GM12878 (cell line): ENCODE results near the gene DYNLT3. TPM values are rescaled to one million over a fixed set of nuclear protein-coding genes. Genes with fewer than 3 reads are reported as not detected.

Experiments
- ATAC-seq: fragments of 200-7000 bp; cut with Tn5 transposase; 3 replicates; pipeline ENCODE4 v1.9.1; 2020; ENCODE audit warnings: mild to moderate bottlenecking, moderate library complexity
- BruUV-seq: library from RNA; stranded (reverse); fragments of 400-500 nt; replicated peaks from 2 replicates; lab custom pipeline; 2021; lab: Mats Ljungman, UMichigan
- CTCF ChIA-PET: fragments of 300-600 bp; sonication (Branson Sonifier 250); formaldehyde crosslinking; extraction: SDS; loops from one replicate; lab custom pipeline; 2021; ENCODE audit warnings: inconsistent platforms; lab: Yijun Ruan, JAX
- POLR2A ChIA-PET: fragments of 350-600 bp; formaldehyde crosslinking; extraction: SDS; loops from one replicate; lab custom pipeline; 2021; ENCODE audit warnings: inconsistent platforms; lab: Charles Lee
- RAD21 ChIA-PET: fragments of 300-600 bp; sonication (Branson Sonifier 250); formaldehyde crosslinking; loops from one replicate; lab custom pipeline; 2023; ENCODE audit warnings: antibody characterized with exemption; ENCODE audit not compliant: unreplicated experiment; lab: Charles Lee
- SMC1A ChIA-PET: fragments of 300-600 bp; sonication (Branson Sonifier 250); formaldehyde crosslinking; loops from one replicate; lab custom pipeline; 2023; ENCODE audit not compliant: unreplicated experiment, uncharacterized antibody; lab: Charles Lee
- DNase-seq: peaks from one replicate; pipeline ENCODE4 v3.0.0-alpha.2; 2011; ENCODE audit warnings: low read depth, low spot score
- FAIRE-seq: peaks from 3 replicates; lab custom pipeline; 2011; peaks lifted over from hg19 to GRCh38; lab: Jason Lieb, UNC
- H2AFZ ChIP-seq: 2 replicates; pipeline ENCODE4 v1.6.0; 2011; ENCODE audit warnings: low read depth, low read length, control low read depth; ENCODE audit not compliant: control insufficient read depth
- H3K27ac ChIP-seq: 2 replicates; pipeline ENCODE4 v1.5.1; 2011; ENCODE audit warnings: control low read depth; ENCODE audit not compliant: control insufficient read depth, insufficient read depth
- H3K27me3 ChIP-seq, 2 experiments: replicated peaks in 1 of 2; 2 replicates each; pipeline versions ENCODE4 v1.6.0 to v1.6.1; 2011; ENCODE audit warnings: low read length in 1 of 2; ENCODE audit not compliant: control insufficient read depth in 2 of 2, insufficient read depth in 2 of 2
- H3K36me3 ChIP-seq, 2 experiments: 2 replicates each; pipeline ENCODE4 v1.5.1; 2011; ENCODE audit warnings: low read length in 1 of 2; ENCODE audit not compliant: control insufficient read depth in 2 of 2, insufficient read depth in 2 of 2
- H3K4me1 ChIP-seq: 2 replicates; pipeline ENCODE4 v1.6.1; 2011; ENCODE audit warnings: mild to moderate bottlenecking, low read length, moderate library complexity, mixed read lengths; ENCODE audit not compliant: control insufficient read depth, insufficient read depth
- H3K4me2 ChIP-seq: 2 replicates; pipeline ENCODE4 v1.6.0; 2011; ENCODE audit warnings: control low read depth; ENCODE audit not compliant: control insufficient read depth, insufficient read depth
- H3K4me3 ChIP-seq: fragments of 200-600 bp; sonication (generic); 2 replicates; pipeline ENCODE4 v1.5.1; 2016
- H3K79me2 ChIP-seq: 2 replicates; pipeline ENCODE4 v1.6.0; 2011; ENCODE audit warnings: low read length; ENCODE audit not compliant: control insufficient read depth, insufficient read depth
- H3K9ac ChIP-seq: 2 replicates; pipeline ENCODE4 v1.8.0; 2011; ENCODE audit warnings: low read length, control low read depth, mixed read lengths; ENCODE audit not compliant: control insufficient read depth, insufficient read depth
- H3K9me3 ChIP-seq: replicated peaks from 3 replicates; pipeline ENCODE4 v1.5.1; 2011; ENCODE audit warnings: mild to moderate bottlenecking, low read length; ENCODE audit not compliant: control insufficient read depth, insufficient read depth
- H4K20me1 ChIP-seq: 2 replicates; pipeline ENCODE4 v1.6.0; 2011; ENCODE audit not compliant: control insufficient read depth, insufficient read depth
- HDAC2 ChIP-seq: fragments of 200-600 bp; sonication (generic); IDR thresholded peaks from 2 replicates; pipeline ENCODE4 v1.6.1; 2017
- SPI1 ChIP-seq: IDR thresholded peaks from 2 replicates; pipeline ENCODE4 v1.6.1; 2011; ENCODE audit warnings: low read depth, mild to moderate bottlenecking, low read length, moderate library complexity, borderline replicate concordance; ENCODE audit not compliant: insufficient read depth
- TCF3 ChIP-seq: IDR thresholded peaks from 2 replicates; pipeline ENCODE4 v1.6.1; 2012; ENCODE audit warnings: low read depth, mild to moderate bottlenecking, low read length, borderline replicate concordance; ENCODE audit not compliant: insufficient read depth
- YBX1 ChIP-seq: fragments of 450-650 bp; IDR thresholded peaks from 2 replicates; pipeline ENCODE4 v1.6.1; 2016; ENCODE audit warnings: antibody characterized with exemption
- ZNF217 ChIP-seq: fragments of 450-650 bp; IDR thresholded peaks from 2 replicates; pipeline ENCODE4 v1.6.1; 2017; ENCODE audit warnings: antibody characterized with exemption, mild to moderate bottlenecking
- ZNF384 ChIP-seq: IDR thresholded peaks from 2 replicates; pipeline ENCODE4 v1.6.1; 2012; ENCODE audit warnings: low read depth, mild to moderate bottlenecking, low read length, improper control_type of control experiment, borderline replicate concordance
- WGBS: methylation state at CpG from one replicate; pipeline ENCODE4 v1.1.6; 2016; ENCODE audit warnings: low lambda C conversion rate; ENCODE audit not compliant: insufficient replicate concordance, insufficient coverage; ENCODE audit errors: missing lambda C conversion rate; 5-methylcytosine and 5-hydroxymethylcytosine counted together
- in situ Hi-C: fragments of 300-500 bp; cut with MboI; formaldehyde crosslinking; loops from 9 replicates; pipeline ENCODE4 v1.14.3; 2018; ENCODE audit warnings: mixed read lengths
- intact Hi-C: fragments of 100-400 bp; cut with micrococcal nuclease; formaldehyde crosslinking; loops from one replicate; pipeline ENCODE4 v1.14.2; 2022; ENCODE audit not compliant: unreplicated experiment
- polyA plus RNA-seq, 11 experiments: library from polyadenylated mRNA; depleted of rRNA in 4 of 11; unstranded in 6 of 11; stranded (reverse) in 5 of 11; fragments of >200 nt; fragmentation: Nextera tagmentation in 4 of 11; fragmentation: Illumina TruSeq in 1 of 11; extraction: Ambion mirVana in 4 of 11; extraction: Trizol in 1 of 11; gene quantifications; 1 replicate in 1 of 11; 2 replicates in 10 of 11; pipeline versions ENCODE4 v1.2.1 to v1.2.3, GENCODE V29; 2011 to 2016; ENCODE audit warnings: inconsistent platforms in 2 of 11, missing spikeins in 2 of 11, low read depth in 1 of 11
- total RNA-seq, 4 experiments: library from RNA; depleted of rRNA in 3 of 4; stranded (reverse); fragments of >200 nt in 3 of 4; fragmentation: Illumina TruSeq in 1 of 4; extraction: Trizol in 1 of 4; gene quantifications; 2 replicates each; pipeline versions ENCODE4 v1.2.1 to v1.2.3, GENCODE V29; 2013 to 2021
- TF ChIP-seq, protein P1 (sequence below): fragments of 450-650 bp; IDR thresholded peaks from 2 replicates; pipeline ENCODE4 v1.6.1; 2017; ENCODE audit warnings: low read depth, mild to moderate bottlenecking, moderate library complexity

The DYNLT3 gene
- total and polyA plus RNA-seq, 10 of the 15 experiments (the other 5 are each of a cell fraction or from before 2014, with no cell fraction given), result 8.0 to 19.2 (median 12.8) TPM

DNA sequence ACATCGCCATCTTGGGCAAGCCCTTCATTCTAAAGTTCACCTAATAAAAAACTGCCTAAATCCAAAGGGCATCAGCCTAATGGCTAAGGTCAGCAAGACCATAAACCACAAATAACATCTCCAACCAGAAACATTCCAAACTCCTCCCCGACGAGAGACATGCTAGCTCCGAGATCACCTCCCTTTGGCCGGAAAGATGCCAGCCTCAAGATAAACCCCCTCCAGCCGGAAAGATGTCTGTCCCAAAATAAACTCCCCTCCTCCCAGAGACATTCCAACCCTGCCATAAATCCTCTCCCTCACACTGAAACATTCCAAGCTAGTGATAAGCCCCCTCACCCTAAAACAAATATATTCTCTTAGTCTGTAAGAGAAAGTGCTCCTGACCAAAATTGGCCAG is 13.3 kb upstream of the DYNLT3 start:
- RAD21 ChIA-PET, result no interaction called here
- Histone ChIP-seq H3K9me3 (no peaks in the 10 kb centered on the region), H3K27me3 (no peaks in the 10 kb centered on the region), H3K36me3 (no peaks in the 10 kb centered on the region), H3K79me2 (no peaks in the 10 kb centered on the region), H3K4me2 (no peak overlapping the region), H3K27ac (no peak overlapping the region), H3K4me3 (no peak overlapping the region), H3K4me1 (no peaks in the 10 kb centered on the region), H4K20me1 (no peaks in the 10 kb centered on the region), H2AFZ (no peak overlapping the region), H3K9ac (no peak overlapping the region)
- no peak for FAIRE-seq
- intact Hi-C loops (no loop called here), in situ Hi-C loops (no loop called here)
- POLR2A ChIA-PET, result no interaction called here
- TF ChIP-seq, protein P1, sequence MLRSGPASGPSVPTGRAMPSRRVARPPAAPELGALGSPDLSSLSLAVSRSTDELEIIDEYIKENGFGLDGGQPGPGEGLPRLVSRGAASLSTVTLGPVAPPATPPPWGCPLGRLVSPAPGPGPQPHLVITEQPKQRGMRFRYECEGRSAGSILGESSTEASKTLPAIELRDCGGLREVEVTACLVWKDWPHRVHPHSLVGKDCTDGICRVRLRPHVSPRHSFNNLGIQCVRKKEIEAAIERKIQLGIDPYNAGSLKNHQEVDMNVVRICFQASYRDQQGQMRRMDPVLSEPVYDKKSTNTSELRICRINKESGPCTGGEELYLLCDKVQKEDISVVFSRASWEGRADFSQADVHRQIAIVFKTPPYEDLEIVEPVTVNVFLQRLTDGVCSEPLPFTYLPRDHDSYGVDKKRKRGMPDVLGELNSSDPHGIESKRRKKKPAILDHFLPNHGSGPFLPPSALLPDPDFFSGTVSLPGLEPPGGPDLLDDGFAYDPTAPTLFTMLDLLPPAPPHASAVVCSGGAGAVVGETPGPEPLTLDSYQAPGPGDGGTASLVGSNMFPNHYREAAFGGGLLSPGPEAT, result no peak
- TF ChIP-seq SPI1 (no peak), HDAC2 (no peak), ZNF384 (no peak), ZNF217 (no peak), TCF3 (no peak), YBX1 (no peak)
- no peak for DNase-seq
- CTCF ChIA-PET, result no interaction called here
- 65% methylated on average over 6 of the region's 6 CpGs for WGBS
- no peak for ATAC-seq
- no TSS peak for BruUV-seq
- SMC1A ChIA-PET, result interaction anchor here (1.1 to 1.2 kb wide), 2 partner anchors 12 to 21 kb away, joined by 3 read pairs; no protein-coding TSS in a partner anchor
